ENCODE data around the gene PDGFA. TPM values are rescaled to one million over a fixed set of nuclear protein-coding genes. Genes with fewer than 3 reads are reported as not detected.

Gene PDGFA
- total and polyA plus RNA-seq, 12 donors = 14.3 to 38.5 (median 24.2) TPM

DNA sequence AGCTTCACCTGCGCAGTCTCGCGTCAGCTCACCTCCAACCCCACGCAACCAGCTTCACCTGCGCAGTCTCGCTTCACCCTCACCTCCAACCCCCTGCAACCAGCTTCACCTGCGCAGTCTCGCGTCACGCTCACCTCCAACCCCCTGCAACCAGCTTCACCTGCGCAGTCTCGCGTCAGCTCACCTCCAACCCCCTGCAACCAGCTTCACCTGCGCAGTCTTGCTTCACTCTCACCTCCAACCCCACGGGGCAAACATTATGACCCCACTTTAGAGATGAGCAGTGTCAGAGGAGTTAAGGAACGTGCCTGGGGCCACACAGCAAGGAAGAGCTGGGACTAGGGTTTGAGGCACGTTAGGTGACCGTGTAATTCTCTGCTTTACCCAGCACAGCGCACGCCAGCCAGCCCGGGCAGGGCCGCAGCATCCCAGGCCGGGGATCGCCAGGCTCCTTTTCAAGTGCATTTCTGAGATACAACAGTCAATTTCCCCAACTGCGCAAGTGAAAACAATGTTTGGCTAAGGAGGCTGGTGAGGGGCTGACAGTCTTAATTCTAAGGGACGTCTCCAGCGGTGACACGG is 22.6 kb upstream of the PDGFA start:
- Histone ChIP-seq H3K4me3 (no peak overlapping the region), H3K4me1 (peaks cover 3 to 25% (median 18%) of the 10 kb centered on the region in 9 donors), H3K27ac (peak overlapping the region in 4 of 10 donors; percentile 15 to 53 (median 40)), H3K36me3 (no peaks in the 10 kb centered on the region), H3K9me3 (peaks cover 0 to 7% (median 0%) of the 10 kb centered on the region in 11 donors), H3K27me3 (no peaks in the 10 kb centered on the region)
- whole genome bisulfite sequencing, 2 donors = 88 to 93% methylated on average over 28 of the region's 28 CpGs
- ATAC-seq (no peak), DNase-seq (no peak)
- intact Hi-C loops (cut with DNase I) = no loop called here
- TF ChIP-seq, protein P1, sequence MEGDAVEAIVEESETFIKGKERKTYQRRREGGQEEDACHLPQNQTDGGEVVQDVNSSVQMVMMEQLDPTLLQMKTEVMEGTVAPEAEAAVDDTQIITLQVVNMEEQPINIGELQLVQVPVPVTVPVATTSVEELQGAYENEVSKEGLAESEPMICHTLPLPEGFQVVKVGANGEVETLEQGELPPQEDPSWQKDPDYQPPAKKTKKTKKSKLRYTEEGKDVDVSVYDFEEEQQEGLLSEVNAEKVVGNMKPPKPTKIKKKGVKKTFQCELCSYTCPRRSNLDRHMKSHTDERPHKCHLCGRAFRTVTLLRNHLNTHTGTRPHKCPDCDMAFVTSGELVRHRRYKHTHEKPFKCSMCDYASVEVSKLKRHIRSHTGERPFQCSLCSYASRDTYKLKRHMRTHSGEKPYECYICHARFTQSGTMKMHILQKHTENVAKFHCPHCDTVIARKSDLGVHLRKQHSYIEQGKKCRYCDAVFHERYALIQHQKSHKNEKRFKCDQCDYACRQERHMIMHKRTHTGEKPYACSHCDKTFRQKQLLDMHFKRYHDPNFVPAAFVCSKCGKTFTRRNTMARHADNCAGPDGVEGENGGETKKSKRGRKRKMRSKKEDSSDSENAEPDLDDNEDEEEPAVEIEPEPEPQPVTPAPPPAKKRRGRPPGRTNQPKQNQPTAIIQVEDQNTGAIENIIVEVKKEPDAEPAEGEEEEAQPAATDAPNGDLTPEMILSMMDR (IDR thresholded peaks at IDR 0.05) = no peak

DNA sequence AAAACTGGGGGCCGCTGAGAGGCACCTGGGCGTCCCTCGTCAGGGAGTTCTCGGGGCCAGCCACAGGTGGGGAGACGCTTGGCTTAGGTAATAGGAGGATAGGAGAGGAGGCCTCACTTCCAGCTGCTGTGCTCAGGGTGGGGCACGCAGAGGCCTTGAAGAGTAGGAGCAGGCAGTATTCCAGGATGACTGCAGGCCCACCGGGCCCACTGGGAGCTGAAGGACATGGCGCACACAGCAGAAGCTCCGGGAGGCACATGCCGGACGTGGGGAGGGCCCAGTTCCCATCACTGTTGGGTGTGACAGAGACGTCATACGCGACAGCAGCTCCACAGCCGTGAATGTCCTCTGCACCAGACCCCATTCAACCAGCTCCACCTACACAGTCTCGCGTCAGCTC is 22.0 kb upstream of the PDGFA start:
- peaks cover 3 to 25% (median 18%) of the 10 kb centered on the region in 9 donors for H3K4me1 ChIP-seq
- H3K9me3 ChIP-seq = peaks cover 0 to 7% (median 0%) of the 10 kb centered on the region in 11 donors
- no peaks in the 10 kb centered on the region for H3K36me3 ChIP-seq
- WGBS, 2 donors = 90 to 91% methylated on average over 16 to 17 of the region's 17 CpGs
- H3K27me3 ChIP-seq = no peaks in the 10 kb centered on the region
- TF ChIP-seq, protein P1 (IDR thresholded peaks at IDR 0.05) = no peak
- intact Hi-C loops (cut with DNase I) = no loop called here
- DNase-seq (peak in 1 of 2 donors; percentile 5), ATAC-seq (no peak)
- H3K4me3 ChIP-seq = no peak overlapping the region
- H3K27ac ChIP-seq = no peak overlapping the region

DNA sequence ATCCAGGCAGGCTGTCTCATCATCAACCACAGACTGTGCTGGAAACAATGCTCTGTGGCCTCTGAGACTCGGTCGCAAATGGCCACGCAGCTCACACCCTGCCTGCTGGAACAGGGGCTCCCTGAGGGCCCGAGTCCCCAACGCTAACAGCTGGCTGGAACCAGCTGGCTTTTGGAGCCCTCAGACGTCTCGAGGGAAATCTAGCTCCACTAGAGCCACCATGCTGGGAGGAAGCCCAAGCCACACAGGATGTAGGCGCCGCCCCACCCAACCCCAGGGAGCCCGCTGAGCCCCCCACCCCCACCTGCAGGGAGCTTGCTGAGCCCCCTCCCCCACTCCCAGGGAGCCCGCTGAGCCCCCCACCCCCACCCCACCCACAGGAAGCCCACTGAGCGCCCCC is 21.4 kb upstream of the PDGFA start:
- no peak overlapping the region for H3K4me3 ChIP-seq
- TF ChIP-seq, protein P1 (IDR thresholded peaks at IDR 0.05) = no peak
- ATAC-seq (no peak), DNase-seq (peak in 1 of 2 donors; percentile 1)
- H3K27me3 ChIP-seq = no peaks in the 10 kb centered on the region
- H3K9me3 ChIP-seq = peaks cover 0 to 7% (median 0%) of the 10 kb centered on the region in 11 donors
- H3K27ac ChIP-seq = no peak overlapping the region
- H3K36me3 ChIP-seq = no peaks in the 10 kb centered on the region
- peaks cover 3 to 25% (median 18%) of the 10 kb centered on the region in 9 donors for H3K4me1 ChIP-seq
- intact Hi-C loops (cut with DNase I) = no loop called here
- WGBS, 2 donors = 89 to 90% methylated on average over 12 of the region's 12 CpGs

DNA sequence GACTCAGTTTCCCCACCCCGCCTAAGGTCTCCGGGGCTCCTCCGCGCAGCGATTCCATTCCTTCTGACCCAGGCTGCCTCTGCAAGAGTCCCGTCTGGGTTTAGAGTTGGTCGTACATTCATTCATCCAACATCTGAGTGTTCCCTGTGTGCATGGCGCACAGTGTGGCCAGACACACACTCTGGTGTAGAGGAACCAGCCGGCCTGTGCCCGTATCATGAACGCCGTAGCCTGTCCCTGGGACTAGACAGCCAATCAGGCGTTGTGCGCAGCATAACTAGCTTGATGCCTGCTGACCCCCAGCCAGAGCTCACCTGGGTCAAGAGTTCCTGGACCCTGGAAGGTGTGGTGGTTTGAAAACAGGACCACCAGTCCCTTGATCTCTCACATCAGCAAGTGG is 20.9 kb upstream of the PDGFA start:
- H3K27me3 ChIP-seq = no peaks in the 10 kb centered on the region
- WGBS, 2 donors = 98% methylated on average over 14 of the region's 14 CpGs
- H3K36me3 ChIP-seq = no peaks in the 10 kb centered on the region
- peaks cover 3 to 25% (median 18%) of the 10 kb centered on the region in 9 donors for H3K4me1 ChIP-seq
- DNase-seq (no peak), ATAC-seq (no peak)
- intact Hi-C loops (cut with DNase I) = no loop called here
- no peak overlapping the region for H3K4me3 ChIP-seq
- H3K27ac ChIP-seq = no peak overlapping the region
- TF ChIP-seq, protein P1 (IDR thresholded peaks at IDR 0.05) = no peak
- peaks cover 0 to 7% (median 0%) of the 10 kb centered on the region in 11 donors for H3K9me3 ChIP-seq
